ENCODE measurements around the gene CARD19.

Gene CARD19

GRCh38 chr9:93076792-93077128 lies 19.3 kb upstream of the CARD19 start:
- no peaks in the 10 kb centered on the region for H3K9me3 ChIP-seq (ENCODE audit: control insufficient read depth, insufficient read depth, low read length)
- H3K9ac ChIP-seq (ENCODE audit: low read depth, low read length): no peak overlapping the region
- no peaks in the 10 kb centered on the region for H3K36me3 ChIP-seq (ENCODE audit: insufficient read depth, low read length)
- no peaks in the 10 kb centered on the region for H3K4me1 ChIP-seq (ENCODE audit: insufficient read depth, low read length)

GRCh38 chr9:93077367-93077766 lies 18.6 kb upstream of the CARD19 start:
- Histone ChIP-seq H3K4me1 (ENCODE audit: insufficient read depth, low read length) (no peaks in the 10 kb centered on the region), H3K9ac (ENCODE audit: low read depth, low read length) (no peak overlapping the region), H3K9me3 (ENCODE audit: control insufficient read depth, insufficient read depth, low read length) (no peaks in the 10 kb centered on the region), H3K36me3 (ENCODE audit: insufficient read depth, low read length) (no peaks in the 10 kb centered on the region)

GRCh38 chr9:93077811-93078210 lies 18.2 kb upstream of the CARD19 start:
- H3K9ac ChIP-seq (ENCODE audit: low read depth, low read length): no peak overlapping the region
- peaks cover 1% of the 10 kb centered on the region; the same call in 1 of the 2 replicates for H3K4me1 ChIP-seq (ENCODE audit: insufficient read depth, low read length)
- H3K36me3 ChIP-seq (ENCODE audit: insufficient read depth, low read length): no peaks in the 10 kb centered on the region
- no peaks in the 10 kb centered on the region for H3K9me3 ChIP-seq (ENCODE audit: control insufficient read depth, insufficient read depth, low read length)

DNA sequence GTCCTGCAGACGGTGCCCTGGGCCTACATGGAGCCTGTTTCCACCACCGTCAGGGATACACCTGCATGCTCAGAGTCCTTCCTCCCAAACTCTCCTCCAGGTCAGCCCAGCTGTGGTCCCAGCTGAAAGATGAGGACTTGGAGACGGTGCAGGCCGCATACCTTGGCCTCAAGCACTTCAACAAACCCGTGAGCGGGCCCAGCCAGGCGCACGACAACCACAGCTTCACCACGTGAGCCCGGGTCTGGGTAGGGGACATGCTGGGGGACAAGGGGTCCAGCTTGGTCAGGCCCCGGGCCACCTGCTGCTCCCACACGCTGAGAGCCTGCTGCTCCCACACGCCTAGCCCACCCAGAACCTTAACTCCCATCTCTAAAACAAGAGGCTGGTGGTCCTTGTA lies 16.6 kb upstream of the CARD19 start:
- Histone ChIP-seq H3K9me3 (ENCODE audit: control insufficient read depth, insufficient read depth, low read length) (no peaks in the 10 kb centered on the region), H3K9ac (ENCODE audit: low read depth, low read length) (no peak overlapping the region), H3K4me1 (ENCODE audit: insufficient read depth, low read length) (peaks cover 11% of the 10 kb centered on the region; the same call in 1 of the 2 replicates), H3K36me3 (ENCODE audit: insufficient read depth, low read length) (no peaks in the 10 kb centered on the region)

- Histone ChIP-seq H3K4me1 (ENCODE audit: insufficient read depth, low read length) (peaks cover 11% of the 10 kb centered on the region; the same call in 1 of the 2 replicates), H3K9ac (ENCODE audit: low read depth, low read length) (no peak overlapping the region), H3K9me3 (ENCODE audit: control insufficient read depth, insufficient read depth, low read length) (no peaks in the 10 kb centered on the region), H3K36me3 (ENCODE audit: insufficient read depth, low read length) (no peaks in the 10 kb centered on the region; the same call in 1 of the 2 replicates)
Observed at GRCh38 chr9:93080406-93080805, 15.6 kb upstream of the CARD19 start.

DNA sequence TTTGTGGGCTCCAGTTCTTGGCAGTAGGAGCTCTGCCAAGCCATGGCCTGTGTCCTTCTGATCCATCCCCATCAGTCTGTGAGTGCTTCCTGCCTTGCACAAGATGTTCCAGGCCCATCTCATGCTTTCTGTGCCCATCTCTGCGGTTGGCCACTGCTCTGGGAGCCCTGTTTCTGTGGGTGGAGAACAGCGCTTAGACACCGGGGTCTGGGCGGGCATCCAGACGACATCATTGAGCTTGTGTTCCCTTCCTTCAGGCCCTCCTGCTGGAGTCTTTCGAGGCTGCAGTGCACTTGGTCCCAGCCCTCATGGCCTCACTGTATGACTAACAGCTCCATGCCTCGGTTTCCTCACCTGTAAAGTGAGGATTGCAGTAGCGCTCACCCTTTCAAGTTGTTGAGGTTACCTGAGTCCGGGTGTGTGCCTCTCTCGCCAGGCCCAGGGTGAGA lies 14.9 kb upstream of the CARD19 start:
- no peaks in the 10 kb centered on the region for H3K9me3 ChIP-seq (ENCODE audit: control insufficient read depth, insufficient read depth, low read length)
- H3K9ac ChIP-seq (ENCODE audit: low read depth, low read length): no peak overlapping the region
- peaks cover 11% of the 10 kb centered on the region; the same call in 1 of the 2 replicates for H3K4me1 ChIP-seq (ENCODE audit: insufficient read depth, low read length)
- H3K36me3 ChIP-seq (ENCODE audit: insufficient read depth, low read length): no peaks in the 10 kb centered on the region; the same call in 1 of the 2 replicates

- no peaks in the 10 kb centered on the region for H3K9me3 ChIP-seq (ENCODE audit: control insufficient read depth, insufficient read depth, low read length)
- H3K9ac ChIP-seq (ENCODE audit: low read depth, low read length): no peak overlapping the region
- peaks cover 11% of the 10 kb centered on the region; the same call in 1 of the 2 replicates for H3K4me1 ChIP-seq (ENCODE audit: insufficient read depth, low read length)
- no peaks in the 10 kb centered on the region; the same call in 1 of the 2 replicates for H3K36me3 ChIP-seq (ENCODE audit: insufficient read depth, low read length)
Observed at GRCh38 chr9:93081931-93082330, 14.1 kb upstream of the CARD19 start.

- no peaks in the 10 kb centered on the region for H3K9me3 ChIP-seq (ENCODE audit: control insufficient read depth, insufficient read depth, low read length)
- peaks cover 11% of the 10 kb centered on the region; the same call in 1 of the 2 replicates for H3K4me1 ChIP-seq (ENCODE audit: insufficient read depth, low read length)
- no peaks in the 10 kb centered on the region; the same call in 1 of the 2 replicates for H3K36me3 ChIP-seq (ENCODE audit: insufficient read depth, low read length)
- H3K9ac ChIP-seq (ENCODE audit: low read depth, low read length): no peak overlapping the region
Observed at GRCh38 chr9:93082841-93083411, 13.1 kb upstream of the CARD19 start.

DNA sequence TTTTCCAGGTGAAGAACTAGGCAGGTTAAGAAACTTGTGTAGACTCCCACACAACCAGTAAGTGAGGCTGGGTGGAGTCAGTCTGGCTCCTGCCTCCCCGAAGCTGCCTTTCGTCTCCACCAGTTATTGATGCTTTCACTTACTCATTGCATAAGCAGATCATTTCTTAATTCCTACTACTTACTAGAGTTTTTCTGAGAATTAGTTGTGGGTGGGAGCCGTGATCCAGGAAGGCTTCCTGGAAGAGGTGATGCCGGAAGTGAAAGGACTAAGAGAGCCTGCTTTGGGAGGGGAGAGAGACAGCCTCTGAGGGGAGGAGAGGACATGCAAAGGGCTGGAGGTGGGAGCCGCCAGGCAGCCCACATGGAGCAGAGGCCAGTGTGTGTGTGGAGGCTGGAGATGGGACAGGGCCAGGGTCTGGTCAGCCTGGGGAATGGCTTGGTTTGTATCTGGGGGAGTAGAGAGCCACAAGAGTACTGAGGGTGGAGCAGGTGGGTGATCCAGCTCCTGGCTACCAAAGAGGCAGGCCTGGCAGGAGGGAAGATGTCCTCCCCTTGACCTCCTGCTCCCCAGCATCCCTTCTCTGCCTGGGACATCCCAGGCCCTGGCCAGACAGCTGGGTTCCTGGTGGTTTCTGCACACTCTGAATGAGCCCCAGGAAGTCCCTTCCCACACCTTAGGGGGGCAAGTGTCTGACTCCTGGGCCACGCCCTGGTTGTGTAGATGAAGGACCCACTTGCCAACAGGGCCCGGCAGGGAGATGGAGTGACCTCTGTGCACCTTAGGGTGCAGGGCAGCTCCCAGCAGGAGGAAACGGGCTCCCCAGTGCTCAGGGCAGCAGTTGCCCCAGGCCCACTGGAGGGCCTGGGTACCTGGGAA lies 12.2 kb upstream of the CARD19 start:
- H3K9me3 ChIP-seq (ENCODE audit: control insufficient read depth, insufficient read depth, low read length): no peaks in the 10 kb centered on the region
- peaks cover 11% of the 10 kb centered on the region; the same call in 1 of the 2 replicates for H3K4me1 ChIP-seq (ENCODE audit: insufficient read depth, low read length)
- no peaks in the 10 kb centered on the region; the same call in 1 of the 2 replicates for H3K36me3 ChIP-seq (ENCODE audit: insufficient read depth, low read length)
- no peak overlapping the region for H3K9ac ChIP-seq (ENCODE audit: low read depth, low read length)

- peaks cover 11% of the 10 kb centered on the region; the same call in 1 of the 2 replicates for H3K4me1 ChIP-seq (ENCODE audit: insufficient read depth, low read length)
- no peaks in the 10 kb centered on the region; the same call in 1 of the 2 replicates for H3K36me3 ChIP-seq (ENCODE audit: insufficient read depth, low read length)
- H3K9ac ChIP-seq (ENCODE audit: low read depth, low read length): no peak overlapping the region
- H3K9me3 ChIP-seq (ENCODE audit: control insufficient read depth, insufficient read depth, low read length): no peaks in the 10 kb centered on the region
Observed at GRCh38 chr9:93084471-93084881, 11.5 kb upstream of the CARD19 start.

DNA sequence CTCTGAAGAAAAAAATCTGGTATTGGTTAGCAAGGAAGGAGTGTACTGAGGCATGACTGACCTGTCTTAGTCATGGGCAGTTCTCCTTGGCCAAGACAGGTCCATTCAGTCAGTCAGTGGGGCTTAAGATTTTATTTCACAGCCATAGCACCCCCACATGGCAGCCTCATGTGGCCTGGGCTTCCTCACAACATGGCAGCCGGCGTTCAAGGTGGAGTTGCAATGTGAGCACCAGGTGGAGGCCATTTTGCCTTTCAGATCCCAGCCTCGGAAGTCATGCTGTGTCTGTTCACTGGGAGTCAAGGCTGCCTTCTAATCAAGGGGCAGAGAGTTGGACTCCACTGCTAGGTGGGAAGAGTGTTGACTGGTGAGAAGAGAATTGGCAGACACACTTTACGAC lies 10.3 kb upstream of the CARD19 start:
- Histone ChIP-seq H3K4me1 (ENCODE audit: insufficient read depth, low read length) (peaks cover 11% of the 10 kb centered on the region; the same call in 1 of the 2 replicates), H3K9ac (ENCODE audit: low read depth, low read length) (no peak overlapping the region), H3K36me3 (ENCODE audit: insufficient read depth, low read length) (no peaks in the 10 kb centered on the region; the same call in 1 of the 2 replicates), H3K9me3 (ENCODE audit: control insufficient read depth, insufficient read depth, low read length) (no peaks in the 10 kb centered on the region)

DNA sequence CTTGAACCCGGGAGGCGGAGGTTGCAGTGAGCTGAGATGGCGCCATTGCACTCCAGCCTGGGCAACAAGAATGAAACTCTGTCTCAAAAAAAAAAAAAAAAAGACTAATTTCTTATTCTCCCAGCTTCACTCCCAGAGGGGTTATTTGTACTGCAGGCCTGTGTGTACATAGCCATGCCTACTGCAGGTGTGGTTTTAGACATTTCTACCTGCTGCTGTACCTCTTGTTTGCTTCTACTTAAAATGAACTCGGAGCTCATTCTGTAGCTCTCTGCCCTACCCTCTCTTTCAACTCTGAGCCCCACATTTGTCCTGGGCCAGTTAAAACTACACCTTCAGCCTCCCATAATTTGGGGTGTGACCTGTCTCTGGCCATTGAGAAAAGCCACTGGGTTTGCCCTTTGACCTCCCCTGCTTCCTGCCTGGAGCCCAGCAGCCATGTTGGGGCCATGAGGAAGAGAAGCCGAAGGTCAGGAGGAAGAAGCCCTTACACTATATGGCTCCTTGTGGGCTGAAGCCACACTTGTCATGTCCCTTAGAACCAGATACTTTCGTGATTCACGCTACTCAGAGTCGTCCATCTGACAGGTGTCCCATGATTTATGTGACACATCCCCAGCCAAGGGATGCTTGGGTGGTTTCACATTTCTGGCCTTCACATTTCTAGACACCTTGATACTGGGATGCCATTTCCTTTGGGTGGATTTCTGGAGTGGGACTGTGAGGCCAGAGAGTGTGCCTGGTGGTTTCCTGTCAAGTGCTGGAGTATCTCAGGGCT lies 9.4 kb upstream of the CARD19 start:
- no peaks in the 10 kb centered on the region; the same call in 1 of the 2 replicates for H3K36me3 ChIP-seq (ENCODE audit: insufficient read depth, low read length)
- H3K9ac ChIP-seq (ENCODE audit: low read depth, low read length): no peak overlapping the region
- no peaks in the 10 kb centered on the region for H3K9me3 ChIP-seq (ENCODE audit: control insufficient read depth, insufficient read depth, low read length)
- peaks cover 11% of the 10 kb centered on the region; the same call in 1 of the 2 replicates for H3K4me1 ChIP-seq (ENCODE audit: insufficient read depth, low read length)

GRCh38 chr9:93087971-93088655 lies 7.9 kb upstream of the CARD19 start:
- peaks cover 7% of the 10 kb centered on the region; the same call in 1 of the 2 replicates for H3K4me1 ChIP-seq (ENCODE audit: insufficient read depth, low read length)
- no peak overlapping the region for H3K9ac ChIP-seq (ENCODE audit: low read depth, low read length)
- H3K9me3 ChIP-seq (ENCODE audit: control insufficient read depth, insufficient read depth, low read length): no peaks in the 10 kb centered on the region
- H3K36me3 ChIP-seq (ENCODE audit: insufficient read depth, low read length): no peaks in the 10 kb centered on the region; the same call in 1 of the 2 replicates

GRCh38 chr9:93088656-93089015 lies 7.4 kb upstream of the CARD19 start:
- no peaks in the 10 kb centered on the region; the same call in 1 of the 2 replicates for H3K36me3 ChIP-seq (ENCODE audit: insufficient read depth, low read length)
- H3K4me1 ChIP-seq (ENCODE audit: insufficient read depth, low read length): peaks cover 1% of the 10 kb centered on the region; the same call in 1 of the 2 replicates
- H3K9me3 ChIP-seq (ENCODE audit: control insufficient read depth, insufficient read depth, low read length): no peaks in the 10 kb centered on the region
- H3K9ac ChIP-seq (ENCODE audit: low read depth, low read length): no peak overlapping the region
